Vagina (tissue), 2 donors: ENCODE measurements around the gene PC. TPM values are rescaled to one million over a fixed set of nuclear protein-coding genes. Genes with fewer than 3 reads are reported as not detected.

Experiments used
- DNase-seq, 2 donors: peaks; one replicate each; pipeline ENCODE4 v3.0.0-alpha.2; 2017; ENCODE audit errors: extremely low spot score in 2 of 2
- H3K27ac ChIP-seq: fragments of 200-600 bp; sonication (generic); one replicate; pipeline ENCODE4 v1.5.1; 2019
- H3K27me3 ChIP-seq: fragments of 200-600 bp; sonication (generic); one replicate; pipeline ENCODE4 v1.5.1; 2019
- H3K36me3 ChIP-seq, 2 donors: fragments of 200-600 bp; sonication (generic); one replicate each; pipeline ENCODE4 v1.5.1; 2017 to 2019
- H3K4me1 ChIP-seq: fragments of 200-600 bp; sonication (generic); one replicate; pipeline ENCODE4 v1.5.1; 2019
- H3K4me3 ChIP-seq, 2 donors: fragments of 200-600 bp; sonication (generic); 1 replicate in 1 of 2; 2 replicates in 1 of 2; pipeline ENCODE4 v1.5.1; 2016 to 2019
- H3K9me3 ChIP-seq: fragments of 200-600 bp; sonication (generic); one replicate; pipeline ENCODE4 v1.5.1; 2019
- CTCF ChIP-seq, 3 experiments: fragments of 450-650 bp in 2 of 3; fragments of 200-600 bp in 1 of 3; sonication (generic) in 1 of 3; IDR thresholded peaks; one replicate each; pipeline ENCODE4 v1.5.1; 2017 to 2019; ENCODE audit warnings: antibody characterized with exemption in 3 of 3, mild to moderate bottlenecking in 2 of 3, moderate library complexity in 2 of 3
- POLR2A ChIP-seq, 2 donors: fragments of 450-650 bp; IDR thresholded peaks; one replicate each; pipeline ENCODE4 v1.6.1; 2017; ENCODE audit warnings: antibody characterized with exemption in 2 of 2, mild to moderate bottlenecking in 2 of 2, moderate library complexity in 2 of 2
- POLR2AphosphoS5 ChIP-seq, 2 donors: sonication (generic); formaldehyde crosslinking; IDR thresholded peaks; one replicate each; pipeline ENCODE4 v1.9.0; 2017; ENCODE audit warnings: antibody characterized with exemption in 2 of 2, mild to moderate bottlenecking in 2 of 2, low read depth in 1 of 2; ENCODE audit not compliant: insufficient read depth in 1 of 2
- intact Hi-C: fragments of 100-400 bp; cut with DNase I; formaldehyde crosslinking; loops from one replicate; pipeline ENCODE4 v1.15.1; 2023
- total RNA-seq: library from RNA; depleted of rRNA; stranded (reverse); fragments of >200 nt; gene quantifications from one replicate; pipeline ENCODE4 v1.2.3, GENCODE V29; 2016

PC gene
- total RNA-seq, 1 donor from 2014 or later, result 34.1 TPM

- H3K4me3 ChIP-seq, result no peak overlapping the region
- no peaks in the 10 kb centered on the region for H3K27me3 ChIP-seq
- no peaks in the 10 kb centered on the region for H3K9me3 ChIP-seq
- no peak overlapping the region for H3K27ac ChIP-seq
- H3K36me3 ChIP-seq, result no peaks in the 10 kb centered on the region
- no peak for DNase-seq
- no peaks in the 10 kb centered on the region for H3K4me1 ChIP-seq
- intact Hi-C loops, result no loop called here
- TF ChIP-seq CTCF (IDR thresholded peaks at IDR 0.05) (no peak), POLR2AphosphoS5 (IDR thresholded peaks at IDR 0.05; ENCODE audit: insufficient read depth in 1 of 2, low read depth in 1 of 2) (no peak), POLR2A (IDR thresholded peaks at IDR 0.05) (no peak)
These were observed 33.9 kb downstream of the PC start for GRCh38 chr11:66924272-66924671.

GRCh38 chr11:66922551-66922950, 35.6 kb downstream of the PC start:
- no peaks in the 10 kb centered on the region for H3K27me3 ChIP-seq
- H3K9me3 ChIP-seq, result no peaks in the 10 kb centered on the region
- H3K27ac ChIP-seq, result no peak overlapping the region
- intact Hi-C loops, result no loop called here
- H3K36me3 ChIP-seq, result no peaks in the 10 kb centered on the region
- no peaks in the 10 kb centered on the region for H3K4me1 ChIP-seq
- TF ChIP-seq POLR2AphosphoS5 (IDR thresholded peaks at IDR 0.05; ENCODE audit: insufficient read depth in 1 of 2, low read depth in 1 of 2) (no peak), POLR2A (IDR thresholded peaks at IDR 0.05) (no peak), CTCF (IDR thresholded peaks at IDR 0.05) (no peak)
- no peak overlapping the region for H3K4me3 ChIP-seq
- DNase-seq, result no peak

GRCh38 chr11:66920978-66921784, 37.0 kb downstream of the PC start:
- no peaks in the 10 kb centered on the region for H3K36me3 ChIP-seq
- no peak for DNase-seq
- no peak for TF ChIP-seq POLR2AphosphoS5 (IDR thresholded peaks at IDR 0.05; ENCODE audit: insufficient read depth in 1 of 2, low read depth in 1 of 2)
- no peak for TF ChIP-seq CTCF (IDR thresholded peaks at IDR 0.05)
- TF ChIP-seq POLR2A (IDR thresholded peaks at IDR 0.05), result no peak

GRCh38 chr11:66919923-66920322, 38.3 kb downstream of the PC start:
- Histone ChIP-seq H3K4me3 (no peak overlapping the region), H3K9me3 (no peaks in the 10 kb centered on the region), H3K27ac (no peak overlapping the region), H3K4me1 (no peaks in the 10 kb centered on the region), H3K27me3 (no peaks in the 10 kb centered on the region), H3K36me3 (no peaks in the 10 kb centered on the region)
- DNase-seq, result no peak
- intact Hi-C loops, result no loop called here
- TF ChIP-seq POLR2AphosphoS5 (IDR thresholded peaks at IDR 0.05; ENCODE audit: insufficient read depth in 1 of 2, low read depth in 1 of 2) (no peak), CTCF (IDR thresholded peaks at IDR 0.05) (no peak), POLR2A (IDR thresholded peaks at IDR 0.05) (no peak)

More at GRCh38 chr11:66920978-66921784, 37.0 kb downstream of the PC start:
- Histone ChIP-seq H3K9me3 (no peaks in the 10 kb centered on the region), H3K27ac (no peak overlapping the region), H3K4me1 (no peaks in the 10 kb centered on the region), H3K27me3 (no peaks in the 10 kb centered on the region), H3K4me3 (no peak overlapping the region)
- intact Hi-C loops, result no loop called here

- H3K4me3 ChIP-seq, result no peak overlapping the region
- no peaks in the 10 kb centered on the region for H3K9me3 ChIP-seq
- TF ChIP-seq POLR2A (IDR thresholded peaks at IDR 0.05) (no peak), POLR2AphosphoS5 (IDR thresholded peaks at IDR 0.05; ENCODE audit: insufficient read depth in 1 of 2, low read depth in 1 of 2) (no peak), CTCF (IDR thresholded peaks at IDR 0.05) (no peak)
- no peaks in the 10 kb centered on the region for H3K4me1 ChIP-seq
- H3K36me3 ChIP-seq, result no peaks in the 10 kb centered on the region
- H3K27ac ChIP-seq, result no peak overlapping the region
- intact Hi-C loops, result no loop called here
- DNase-seq, result no peak
- H3K27me3 ChIP-seq, result no peaks in the 10 kb centered on the region
These were observed 39.4 kb downstream of the PC start for GRCh38 chr11:66918741-66919140.
